Left ventricle myocardium superior (tissue), 1 donor: ENCODE results near the gene GJA3. TPM values are rescaled to one million over a fixed set of nuclear protein-coding genes. Genes with fewer than 3 reads are reported as not detected.
"Not testable (repeated sequence)": the region's sequence is repeated elsewhere in the genome, so short reads cannot be mapped to it uniquely, and the experiment has no call there.

Experiments
- ATAC-seq: fragments of 200-7000 bp; cut with Tn5 transposase; one replicate; pipeline ENCODE4 v1.9.1; 2020; ENCODE audit warnings: mild to moderate bottlenecking, moderate library complexity
- DNase-seq: peaks from one replicate; pipeline ENCODE4 v3.0.0-alpha.2; 2020
- intact Hi-C: fragments of 100-400 bp; cut with micrococcal nuclease; formaldehyde crosslinking; loops from one replicate; pipeline ENCODE4 v1.11.0; 2022
- total RNA-seq: library from RNA; stranded (reverse); fragmentation: NEBNext Ultra II Directional; extraction: Animal tissue kit (Norgen Biotek cat#: 25700); gene quantifications from one replicate; pipeline ENCODE4 v1.2.1, GENCODE V29; 2021
- donor health status: DM: no; HTN: yes; CAD: no; lungs with severe emphysema.

The GJA3 gene
- total RNA-seq, 1 donor from 2014 or later, result 17.9 TPM

DNA sequence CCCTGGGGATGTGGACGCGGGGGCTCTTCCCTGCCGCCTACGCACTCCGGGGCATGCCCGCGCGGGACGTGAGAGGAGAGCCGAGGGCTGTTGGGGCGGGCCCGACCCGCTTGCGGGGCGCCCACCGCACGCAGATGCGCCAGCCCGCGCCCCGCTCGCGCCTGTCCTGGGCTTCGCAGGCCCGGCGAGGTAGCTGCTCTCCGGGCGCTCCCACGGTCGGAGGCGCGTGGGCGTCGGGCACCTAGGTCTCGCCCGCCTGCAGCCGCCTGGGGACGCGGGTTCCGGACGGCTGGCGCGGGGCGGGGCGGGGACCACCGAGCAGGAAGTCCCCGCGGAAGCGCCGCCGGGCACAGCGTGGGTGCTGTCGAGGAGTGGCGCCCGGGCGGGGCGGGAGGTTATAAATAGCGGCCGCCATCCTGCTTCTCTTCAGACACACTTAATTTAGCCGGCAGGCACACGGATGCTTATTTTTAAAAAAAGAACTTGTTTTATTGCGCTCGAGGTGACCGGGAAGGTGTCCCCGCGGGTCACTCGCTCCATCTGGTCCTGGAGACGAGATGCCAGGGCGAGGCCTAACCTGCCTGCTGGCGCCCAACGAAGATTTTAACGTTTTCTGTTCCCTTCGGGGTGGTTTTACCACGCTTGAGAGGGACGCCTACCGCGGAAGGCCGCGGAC, 561 bp upstream of the GJA3 start:
- peak; percentile 76 for ATAC-seq

DNA sequence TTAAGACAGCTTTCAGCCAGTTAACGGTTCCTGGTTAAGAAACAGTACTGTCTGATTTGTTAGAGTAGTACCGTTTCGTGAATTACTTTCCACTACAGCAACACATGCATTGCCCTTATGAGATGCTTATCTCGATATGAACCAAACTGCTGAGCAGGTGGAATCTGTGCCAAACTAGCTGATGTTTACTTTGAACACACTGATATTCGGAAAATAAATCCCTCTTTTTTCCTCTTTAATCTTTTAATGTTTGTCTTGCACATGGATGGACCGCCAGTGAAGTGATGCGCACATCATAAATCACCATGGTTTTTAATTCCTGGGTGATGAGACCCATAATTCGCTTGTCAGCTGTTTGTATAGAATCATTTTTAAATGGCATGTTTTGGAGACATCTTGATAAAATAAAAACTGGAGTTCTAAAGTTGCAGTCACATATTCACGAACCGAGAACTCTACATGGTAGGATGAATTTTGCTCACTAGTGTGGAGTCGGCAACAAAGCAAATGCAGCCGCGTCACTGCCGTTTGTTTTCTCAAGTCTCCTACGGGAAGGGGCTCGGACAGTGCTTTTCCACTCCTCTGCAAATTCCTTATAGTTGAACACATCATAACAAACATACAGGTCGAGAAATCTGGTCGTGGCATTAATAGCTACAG, 1.1 kb downstream of the GJA3 start:
- DNase-seq, result no peak
- no peak for ATAC-seq

More for the DNA sequence above, 561 bp upstream of the GJA3 start:
- peak; percentile 74 for DNase-seq
- intact Hi-C loops, result no loop called here

DNA sequence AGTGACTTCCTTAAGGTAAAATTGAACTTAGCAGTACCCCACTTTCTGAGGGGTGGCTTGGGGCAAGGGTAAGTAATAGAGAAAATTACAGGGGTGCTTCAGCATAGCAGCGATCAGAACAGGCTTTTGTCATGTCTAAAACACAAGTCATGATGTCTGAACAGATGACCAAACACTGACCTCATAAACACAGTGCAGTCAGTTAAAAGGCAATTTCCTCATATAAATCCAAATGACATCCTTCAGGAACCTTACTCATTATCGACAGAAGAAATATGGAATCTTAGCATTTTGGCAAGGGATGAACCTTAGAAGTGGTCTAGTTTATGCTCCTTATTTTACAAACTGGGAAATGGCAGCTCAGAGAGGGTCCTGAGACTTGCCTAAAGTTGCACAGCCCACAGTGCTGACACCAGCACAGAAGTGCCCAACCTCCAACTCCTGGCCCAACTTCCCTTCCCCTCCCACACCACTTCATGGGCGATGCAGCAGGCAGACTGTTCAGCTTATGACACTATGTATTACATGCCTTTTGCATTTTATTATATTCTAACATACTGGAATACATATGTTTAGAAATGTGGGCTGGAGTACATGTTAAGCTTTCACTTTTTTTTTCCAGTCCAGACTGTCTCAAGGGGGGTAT, 3.6 kb downstream of the GJA3 start:
- DNase-seq, result no peak
- ATAC-seq, result no peak
- intact Hi-C loops, result no loop called here

More for the DNA sequence above, 1.1 kb downstream of the GJA3 start:
- intact Hi-C loops, result no loop called here

DNA sequence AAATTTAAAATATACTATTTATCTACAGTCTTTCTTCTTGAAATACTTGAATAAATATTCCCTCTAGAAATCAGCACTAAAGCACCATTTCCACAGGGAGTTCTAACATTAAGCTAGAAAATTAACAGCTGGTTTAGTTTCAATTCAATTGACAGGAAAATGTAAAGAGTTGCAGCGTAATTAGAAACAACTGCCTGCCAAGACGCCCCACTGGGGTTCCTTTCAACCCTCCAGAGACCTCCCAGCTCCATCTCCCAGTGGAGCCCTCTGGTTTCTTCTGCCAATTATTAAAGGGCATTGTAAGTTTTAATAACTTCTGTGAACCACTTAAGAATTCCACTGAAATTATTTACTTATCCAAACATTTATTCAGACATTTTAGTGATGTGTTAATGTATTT, 4.2 kb downstream of the GJA3 start:
- ATAC-seq (no peak), DNase-seq (no peak)
- intact Hi-C loops, result no loop called here

DNA sequence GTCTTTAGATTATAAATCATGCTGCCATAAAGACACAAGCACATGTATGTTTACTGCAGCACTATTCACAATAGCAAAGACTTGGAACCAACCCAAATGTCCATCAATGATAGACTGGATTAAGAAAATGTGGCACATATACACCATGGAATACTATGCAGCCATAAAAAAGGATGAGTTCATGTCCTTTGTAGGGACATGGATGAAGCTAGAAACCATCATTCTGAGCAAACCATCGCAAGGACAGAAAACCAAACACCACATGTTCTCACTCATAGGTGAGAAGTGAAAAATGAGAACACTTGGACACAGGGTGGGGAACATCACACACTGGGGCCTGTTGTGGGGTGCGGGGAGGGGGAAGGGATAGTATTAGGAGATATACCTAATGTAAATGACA, 7.6 kb downstream of the GJA3 start:
- ATAC-seq, intact Hi-C loops, DNase-seq: not testable (repeated sequence)

DNA sequence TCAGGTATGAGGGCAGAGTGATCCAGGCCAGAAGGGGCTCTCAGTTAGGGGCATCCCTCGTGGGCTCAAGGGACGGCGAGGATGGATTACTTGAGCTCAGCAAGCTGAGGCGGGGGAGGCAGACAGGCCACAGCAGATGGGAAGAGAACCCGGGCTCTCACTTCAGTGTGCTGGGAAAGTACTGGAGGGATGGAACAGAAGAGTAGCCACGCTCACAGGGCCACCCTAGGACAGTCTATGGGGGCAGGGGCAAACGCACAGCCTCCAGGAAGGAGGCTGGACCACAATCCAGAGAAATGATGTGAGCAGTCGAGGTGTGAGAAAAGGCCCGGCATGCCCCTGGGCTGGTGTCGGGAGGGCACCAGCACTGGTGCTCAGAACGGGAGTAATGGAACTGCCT, 9.2 kb downstream of the GJA3 start:
- DNase-seq, result no peak
- intact Hi-C loops, result no loop called here
- no peak for ATAC-seq

DNA sequence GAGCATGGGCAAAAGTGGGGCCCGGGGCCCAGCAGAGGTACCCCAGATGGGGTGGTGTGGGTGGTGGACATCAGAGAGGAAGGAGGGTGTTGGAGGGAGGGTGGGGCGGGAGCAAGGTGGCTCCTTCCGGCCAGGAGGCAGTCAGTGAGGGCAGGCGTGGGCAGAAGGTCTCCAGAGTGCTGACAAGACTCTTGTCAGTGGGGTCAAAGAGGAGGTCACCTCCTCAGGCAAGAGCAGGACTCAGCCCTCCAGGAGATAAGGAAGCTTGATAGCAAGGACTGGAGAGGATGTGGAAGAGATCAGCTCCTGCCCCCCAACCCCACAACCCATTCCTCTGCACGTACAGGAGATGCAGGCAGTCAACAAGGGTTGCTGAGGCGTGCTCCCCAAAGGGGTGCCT, 9.8 kb downstream of the GJA3 start:
- ATAC-seq, result peak; percentile 14
- no peak for DNase-seq
- intact Hi-C loops, result no loop called here

DNA sequence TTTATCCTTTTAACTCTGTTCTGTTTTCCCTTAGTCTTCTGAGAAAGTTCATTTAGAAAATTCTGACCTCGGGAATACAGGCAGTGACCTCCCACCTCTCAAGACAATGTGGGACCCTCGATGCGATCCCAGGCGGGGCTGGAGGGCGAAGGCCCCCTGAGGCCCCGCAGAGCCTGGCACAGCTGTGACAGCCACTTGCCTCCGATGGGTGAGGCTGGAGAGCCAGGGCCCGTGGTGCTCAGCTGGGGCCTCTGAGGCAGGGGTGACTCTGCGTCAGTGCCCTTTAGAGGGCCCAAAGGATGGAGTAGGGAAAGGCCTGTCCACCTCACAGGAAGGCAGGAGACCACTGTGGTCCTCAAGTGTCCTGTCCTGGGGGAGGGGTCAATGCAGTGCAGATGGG, 10.3 kb downstream of the GJA3 start:
- peak; percentile 48 for ATAC-seq

DNA sequence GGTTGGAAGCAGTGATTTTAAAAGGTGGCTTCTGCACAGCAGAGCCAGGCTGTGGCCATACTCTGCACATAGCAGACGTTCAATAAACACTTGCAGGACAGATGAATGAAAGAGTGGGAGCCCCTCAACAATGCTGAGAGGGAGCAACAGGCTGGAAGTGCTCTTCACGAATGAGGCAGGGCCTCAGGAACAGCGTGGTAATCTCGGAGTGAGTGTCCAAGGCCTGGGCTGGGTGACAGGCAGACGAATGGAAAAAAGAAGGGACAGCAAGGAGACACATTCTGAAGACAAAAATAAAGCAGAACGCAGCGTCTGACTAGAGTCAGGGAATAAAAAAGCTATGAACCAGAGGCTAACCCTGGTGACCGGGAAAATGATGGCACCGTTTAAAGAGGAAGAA, 11.1 kb downstream of the GJA3 start:
- intact Hi-C loops, result loop anchor here (10.0 kb wide), 1 partner anchor 65 kb away; no protein-coding TSS in a partner anchor
- no peak for DNase-seq
- ATAC-seq, result peak; percentile 73

More for the DNA sequence above, 10.3 kb downstream of the GJA3 start:
- DNase-seq, result no peak
- intact Hi-C loops, result no loop called here

DNA sequence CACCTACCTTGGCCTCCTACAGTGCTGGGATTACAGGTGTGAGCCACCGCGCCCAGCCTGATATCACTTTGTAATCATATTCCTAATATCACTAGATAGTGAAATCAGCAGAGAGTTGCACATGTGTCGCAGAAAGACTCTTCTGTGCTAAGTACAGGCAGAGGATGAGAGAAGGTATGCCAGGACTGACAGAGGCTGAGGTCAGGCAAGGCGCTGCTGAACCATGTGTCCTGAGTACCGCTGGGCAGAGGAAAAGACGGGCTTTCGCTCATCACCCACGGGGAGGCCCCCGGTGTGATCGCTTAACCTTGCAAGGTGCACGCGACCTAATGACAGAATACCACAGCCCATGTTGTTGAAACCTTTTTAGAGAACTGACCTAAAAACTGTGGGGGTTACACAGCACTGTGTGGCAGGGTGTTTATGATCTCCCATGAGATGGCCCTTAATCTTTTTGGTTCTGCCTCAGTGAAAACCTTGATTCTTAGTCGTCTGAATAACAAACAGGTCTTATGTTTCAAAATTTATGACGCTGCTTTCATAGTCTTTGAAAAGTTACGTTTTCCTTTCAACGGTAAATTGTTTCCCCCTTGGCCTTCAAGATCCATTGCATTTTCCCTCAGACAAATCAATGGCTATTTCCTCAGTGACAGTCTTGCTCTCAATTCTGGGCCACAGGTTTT, 12.2 kb downstream of the GJA3 start:
- ATAC-seq, result peak; percentile 36
- DNase-seq, result no peak

DNA sequence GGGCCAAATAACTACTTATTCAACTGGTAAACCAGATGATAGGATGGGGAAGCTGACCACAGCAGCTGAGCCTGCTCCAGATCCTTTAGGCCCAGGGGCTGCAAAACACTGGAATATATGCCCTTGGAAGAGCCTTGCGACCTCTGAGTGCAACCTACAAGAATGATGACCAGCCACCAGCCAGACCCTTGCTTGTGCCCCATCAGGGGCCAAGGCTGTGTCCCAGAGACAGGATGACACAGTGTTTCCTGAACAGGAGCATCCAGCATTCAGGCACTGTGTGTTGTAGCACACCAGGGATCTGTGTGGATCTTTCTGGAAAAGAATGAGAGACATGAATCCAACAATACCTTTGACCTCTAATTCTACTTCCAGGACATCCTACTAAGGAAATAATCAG, 14.5 kb downstream of the GJA3 start:
- intact Hi-C loops, result loop anchor here (10.0 kb wide), 1 partner anchor 62 kb away; no protein-coding TSS in a partner anchor
- no peak for DNase-seq
- no peak for ATAC-seq

More for the DNA sequence above, 12.2 kb downstream of the GJA3 start:
- intact Hi-C loops, result loop anchor here (10.0 kb wide), 1 partner anchor 64 kb away; no protein-coding TSS in a partner anchor

DNA sequence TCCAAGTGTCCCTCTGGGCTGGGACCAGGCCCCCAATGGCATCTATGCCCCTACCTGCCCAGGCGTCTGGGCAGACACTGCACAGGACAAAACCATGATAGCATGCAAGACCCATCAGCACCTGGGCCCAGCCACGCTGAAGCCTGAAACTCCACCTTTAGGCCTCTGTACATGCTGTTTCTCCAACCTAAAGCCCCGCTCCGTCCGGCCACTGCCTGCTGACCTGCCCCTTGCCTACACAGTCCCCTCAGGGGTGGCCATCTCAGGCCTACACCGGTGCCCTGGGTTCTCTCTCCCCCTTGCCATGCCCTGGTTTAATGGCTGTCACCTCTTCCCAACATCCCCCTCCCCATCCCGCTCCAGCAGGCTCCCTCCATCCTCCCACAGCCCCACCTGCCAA, 15.3 kb downstream of the GJA3 start:
- ATAC-seq, result no peak
- intact Hi-C loops, result loop anchor here (10.0 kb wide), 1 partner anchor 61 kb away; no protein-coding TSS in a partner anchor
- no peak for DNase-seq

DNA sequence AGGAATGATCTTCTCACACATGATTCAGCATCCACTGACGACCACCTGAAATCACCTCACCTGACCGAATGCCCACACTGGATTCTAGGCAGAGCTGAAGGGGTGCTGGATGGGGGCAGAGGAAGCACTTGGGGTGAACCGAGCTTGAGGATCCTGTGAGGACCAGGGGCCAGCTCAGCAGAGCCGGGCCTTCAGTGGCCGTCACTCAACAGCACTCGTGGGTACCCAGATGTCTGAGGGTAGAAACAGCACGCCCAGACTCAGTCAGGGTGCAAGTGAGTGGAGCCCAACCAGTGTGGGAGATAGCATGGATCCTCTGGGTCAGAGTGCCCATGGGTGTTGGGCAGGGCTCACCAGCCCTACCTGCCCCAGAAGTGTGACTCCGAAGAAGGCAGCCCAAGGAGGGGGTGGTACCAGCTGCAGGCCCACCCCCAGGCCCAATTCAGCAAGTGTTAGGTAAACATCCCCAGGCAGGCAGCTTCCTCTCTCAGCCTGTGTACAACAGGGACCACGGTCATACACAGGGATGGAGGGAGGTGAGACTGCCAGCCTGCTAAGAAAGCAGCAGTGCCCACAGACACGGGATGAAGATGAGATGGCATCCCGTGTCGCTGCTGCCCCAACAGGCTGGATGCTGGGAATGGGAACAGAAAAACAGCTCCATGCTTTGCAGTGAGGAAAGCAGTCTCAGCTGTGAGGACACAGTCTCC, 16.6 kb downstream of the GJA3 start:
- ATAC-seq, result no peak
- intact Hi-C loops, result loop anchor here (10.0 kb wide), 1 partner anchor 59 kb away; no protein-coding TSS in a partner anchor
- no peak for DNase-seq

DNA sequence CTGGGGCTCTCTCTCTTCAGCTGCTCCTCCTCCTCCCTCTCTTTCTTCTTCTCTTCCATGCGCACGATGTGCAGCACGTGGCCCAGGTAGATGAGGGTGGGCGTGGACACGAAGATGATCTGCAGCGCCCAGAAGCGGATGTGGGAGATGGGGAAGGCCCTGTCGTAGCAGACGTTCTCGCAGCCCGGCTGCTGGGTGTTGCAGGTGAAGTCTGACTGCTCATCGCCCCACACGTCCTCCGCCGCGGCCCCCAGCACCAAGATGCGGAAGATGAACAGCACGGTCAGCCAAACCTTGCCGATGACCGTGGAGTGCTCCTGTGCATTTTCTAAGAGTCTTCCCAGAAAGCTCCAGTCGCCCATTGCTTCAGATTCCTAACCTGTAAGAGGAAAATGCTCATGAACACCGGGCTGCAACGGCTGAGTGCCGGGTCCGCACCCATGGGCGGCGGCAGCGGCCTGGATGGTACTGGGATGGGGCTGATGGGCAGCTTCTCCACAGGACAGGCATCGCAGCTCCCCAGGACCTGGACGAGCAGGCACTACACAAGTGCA, 17.8 kb downstream of the GJA3 start:
- intact Hi-C loops, result loop anchor here (10.0 kb wide), 1 partner anchor 58 kb away; no protein-coding TSS in a partner anchor
- DNase-seq (no peak), ATAC-seq (no peak)

DNA sequence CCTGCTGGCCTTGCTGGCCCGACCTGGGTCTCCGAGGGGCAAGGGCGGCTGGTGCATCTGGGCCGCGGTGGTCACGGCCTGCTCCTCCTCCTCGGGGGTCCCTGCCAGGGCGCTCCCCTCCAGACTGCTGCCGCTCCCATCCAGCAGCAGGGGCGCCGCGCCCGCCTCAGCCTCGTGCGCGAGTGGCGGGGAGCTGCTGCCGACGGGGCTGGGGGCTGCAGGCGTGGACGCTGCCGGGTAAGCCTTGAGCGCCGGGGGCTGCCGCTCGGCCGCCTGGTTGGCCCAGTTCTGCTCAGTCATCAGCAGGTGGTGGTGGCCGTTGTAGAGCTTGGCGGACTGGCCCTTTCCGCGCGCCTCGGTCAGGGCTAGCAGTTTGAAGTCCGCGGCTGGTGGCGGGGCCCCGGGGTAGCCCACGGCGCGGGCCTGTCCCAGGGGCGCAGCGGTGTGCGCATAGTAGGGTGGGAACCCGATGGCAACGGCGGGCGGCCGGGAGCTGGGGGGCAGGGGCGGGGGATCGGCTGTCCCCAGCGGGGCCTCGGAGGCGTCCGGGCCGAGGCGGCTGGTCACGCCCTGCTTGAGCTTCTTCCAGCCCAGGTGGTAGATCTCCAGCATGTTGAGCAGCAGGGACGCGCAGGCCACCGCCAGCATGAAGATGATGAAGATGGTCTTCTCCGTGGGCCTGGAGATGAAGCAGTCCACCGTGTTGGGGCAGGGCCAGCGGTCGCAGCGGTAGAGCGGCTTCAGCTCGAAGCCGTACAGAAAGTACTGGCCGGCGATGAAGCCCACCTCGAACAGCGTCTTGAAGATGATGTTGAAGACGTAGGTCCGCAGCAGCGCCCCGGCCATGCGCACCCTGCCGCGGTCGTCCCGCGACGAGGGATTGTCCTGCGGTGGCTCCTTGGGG, 18.6 kb downstream of the GJA3 start:
- DNase-seq (no peak), ATAC-seq (no peak)
- intact Hi-C loops, result loop anchor here (10.0 kb wide), 1 partner anchor 57 kb away; no protein-coding TSS in a partner anchor

DNA sequence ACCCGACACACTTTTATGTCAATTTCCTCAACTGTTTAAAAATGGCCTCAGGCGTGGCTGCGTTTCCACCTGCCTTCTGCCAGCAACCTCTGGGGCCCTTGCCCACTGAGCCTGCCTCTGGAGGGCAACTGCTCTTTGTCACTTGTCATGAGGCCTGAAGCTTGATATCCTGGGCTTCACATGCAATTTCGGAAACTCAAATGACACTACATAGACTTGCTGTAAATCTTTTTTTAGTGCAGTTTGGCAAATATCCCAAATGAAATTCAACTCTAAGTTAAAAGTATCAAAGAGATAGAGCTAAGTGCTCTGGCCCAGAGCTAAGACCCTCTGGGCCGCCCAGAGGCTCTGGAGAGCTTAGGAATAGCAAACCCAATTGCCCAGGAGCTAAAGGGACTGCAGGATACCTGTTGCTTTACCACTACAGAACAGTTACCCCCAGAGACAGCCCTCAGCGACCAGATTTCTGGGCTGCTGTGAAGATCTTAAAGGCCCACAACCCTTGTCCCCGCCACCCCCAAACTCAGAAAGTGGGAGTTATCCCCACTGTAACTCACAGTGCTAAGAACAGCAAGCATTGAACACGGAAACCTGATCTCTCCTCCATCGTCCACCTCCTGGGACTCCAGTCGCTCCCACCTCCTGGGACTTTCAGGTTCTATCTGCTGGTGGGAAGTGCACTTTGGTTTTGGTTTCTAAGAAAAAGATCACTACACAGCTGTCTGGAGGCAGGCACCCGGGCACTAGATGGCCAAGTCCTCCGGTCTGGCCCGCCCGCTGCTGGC, 19.4 kb downstream of the GJA3 start:
- ATAC-seq (peak; percentile 93), DNase-seq (peak; percentile 78)
- intact Hi-C loops, result loop anchor here (10.0 kb wide), 1 partner anchor 57 kb away; no protein-coding TSS in a partner anchor

DNA sequence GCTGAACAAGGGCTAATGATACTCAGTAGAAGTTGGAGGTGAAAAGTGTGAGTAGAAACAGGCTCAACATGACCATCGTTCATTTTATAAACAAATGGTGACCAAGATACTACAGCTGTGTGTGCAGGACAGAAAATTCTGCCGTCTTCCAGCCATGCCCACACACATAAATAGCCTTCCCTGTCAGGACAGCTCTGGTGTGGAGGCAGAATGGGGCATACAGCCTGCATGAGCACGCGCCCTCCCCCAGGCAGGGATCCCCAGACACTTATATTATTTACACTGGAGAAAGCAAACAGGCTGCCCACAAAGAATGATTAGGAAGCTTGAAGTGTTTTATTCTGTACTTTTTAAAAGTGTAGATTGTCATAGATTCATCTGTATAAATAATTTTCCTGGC, 20.4 kb downstream of the GJA3 start:
- no peak for DNase-seq
- ATAC-seq, result peak; percentile 61
- intact Hi-C loops, result loop anchor here (10.0 kb wide), 1 partner anchor 56 kb away; no protein-coding TSS in a partner anchor
